Endothelial cell (in vitro differentiated cells): ENCODE data around the gene CEP68. TPM values are rescaled to one million over a fixed set of nuclear protein-coding genes. Genes with fewer than 3 reads are reported as not detected.

ENCODE experiments used
- DNase-seq: peaks from one replicate; pipeline ENCODE4 v3.0.0; 2021; ENCODE audit warnings: low spot score
- H3K27ac Mint-ChIP-seq: one replicate; pipeline ENCODE4 v1.8.0; 2021; ENCODE audit warnings: mixed read lengths, inconsistent platforms; ENCODE audit not compliant: unreplicated experiment
- H3K27me3 Mint-ChIP-seq: one replicate; pipeline ENCODE4 v1.8.0; 2021; ENCODE audit warnings: mild to moderate bottlenecking, moderate library complexity, mixed read lengths, inconsistent platforms; ENCODE audit not compliant: unreplicated experiment
- H3K36me3 Mint-ChIP-seq: one replicate; pipeline ENCODE4 v1.8.0; 2021; ENCODE audit warnings: mild to moderate bottlenecking, low read depth, mixed read lengths, inconsistent platforms; ENCODE audit not compliant: unreplicated experiment
- H3K4me1 Mint-ChIP-seq: one replicate; pipeline ENCODE4 v1.8.0; 2021; ENCODE audit warnings: mild to moderate bottlenecking, mixed read lengths, inconsistent platforms; ENCODE audit not compliant: unreplicated experiment
- H3K4me3 Mint-ChIP-seq: one replicate; pipeline ENCODE4 v1.8.0; 2021; ENCODE audit warnings: mild to moderate bottlenecking, mixed read lengths, inconsistent platforms; ENCODE audit not compliant: unreplicated experiment
- H3K9me3 Mint-ChIP-seq: one replicate; pipeline ENCODE4 v1.8.0; 2021; ENCODE audit warnings: mixed read lengths, inconsistent platforms; ENCODE audit not compliant: unreplicated experiment
- CTCF ChIP-seq: fragments of 200-600 bp; sonication (generic); IDR thresholded peaks from one replicate; pipeline ENCODE4 v1.5.0; 2021; ENCODE audit warnings: antibody characterized with exemption; ENCODE audit not compliant: unreplicated experiment
- total RNA-seq: library from RNA; stranded (reverse); fragmentation: NEBNext Ultra II Directional; extraction: Animal tissue kit (Norgen Biotek cat#: 25700); gene quantifications from one replicate; pipeline ENCODE4 v1.2.1, GENCODE V29; 2021; ENCODE audit not compliant: unreplicated experiment

CEP68 gene
- total RNA-seq, 1 donor from 2014 or later, result 63.3 TPM

- Mint-ChIP-seq H3K9me3 (no peaks in the 10 kb centered on the region), H3K4me3 (no peak overlapping the region), H3K36me3 (peaks cover 4% of the 10 kb centered on the region), H3K27ac (no peak overlapping the region), H3K4me1 (peaks cover 9% of the 10 kb centered on the region), H3K27me3 (peaks cover 19% of the 10 kb centered on the region)
- DNase-seq, result no peak
- no peak for TF ChIP-seq CTCF
These were observed 77.9 kb downstream of the CEP68 start for GRCh38 chr2:65134158-65134557.

DNA sequence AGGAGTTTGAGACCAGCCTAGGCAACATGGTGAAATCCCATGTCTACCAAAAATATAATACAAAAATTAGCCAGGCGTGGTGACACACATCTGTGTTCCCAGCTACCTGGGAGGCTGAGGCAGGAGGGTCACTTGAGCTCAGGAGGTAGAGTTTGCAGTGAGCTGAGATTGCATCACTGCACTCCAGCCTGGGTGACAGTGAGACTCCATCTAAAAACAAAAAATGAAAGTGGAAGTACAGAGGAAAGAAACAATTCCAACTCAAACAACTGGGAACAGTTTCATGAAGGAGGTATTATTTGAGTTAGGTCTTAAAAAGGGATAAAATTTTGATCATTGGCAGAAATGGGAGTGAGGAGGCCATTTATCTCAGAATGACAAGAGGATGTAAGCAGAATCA lies 80.0 kb downstream of the CEP68 start:
- no peak for TF ChIP-seq CTCF
- Mint-ChIP-seq H3K27ac (no peak overlapping the region), H3K9me3 (no peaks in the 10 kb centered on the region)

More for the DNA sequence above, 80.0 kb downstream of the CEP68 start:
- no peak for DNase-seq
- Mint-ChIP-seq H3K27me3 (peaks cover 10% of the 10 kb centered on the region), H3K4me1 (peaks cover 4% of the 10 kb centered on the region), H3K36me3 (no peaks in the 10 kb centered on the region), H3K4me3 (no peak overlapping the region)

Other genes starting within 250 kb of the CEP68 start
- gene SLC1A4, start 67.0 kb upstream of the CEP68 start, total RNA-seq, result 41.4 TPM
- gene RAB1A, start 73.7 kb downstream of the CEP68 start, total RNA-seq, result 160 TPM
- gene ACTR2, start 171.4 kb downstream of the CEP68 start, total RNA-seq, result 389 TPM